ENCODE data around the gene CNGB1.

GRCh38 chr16:57984443-57985203, 13.7 kb upstream of the CNGB1 start:
- TF ChIP-seq, protein P1, sequence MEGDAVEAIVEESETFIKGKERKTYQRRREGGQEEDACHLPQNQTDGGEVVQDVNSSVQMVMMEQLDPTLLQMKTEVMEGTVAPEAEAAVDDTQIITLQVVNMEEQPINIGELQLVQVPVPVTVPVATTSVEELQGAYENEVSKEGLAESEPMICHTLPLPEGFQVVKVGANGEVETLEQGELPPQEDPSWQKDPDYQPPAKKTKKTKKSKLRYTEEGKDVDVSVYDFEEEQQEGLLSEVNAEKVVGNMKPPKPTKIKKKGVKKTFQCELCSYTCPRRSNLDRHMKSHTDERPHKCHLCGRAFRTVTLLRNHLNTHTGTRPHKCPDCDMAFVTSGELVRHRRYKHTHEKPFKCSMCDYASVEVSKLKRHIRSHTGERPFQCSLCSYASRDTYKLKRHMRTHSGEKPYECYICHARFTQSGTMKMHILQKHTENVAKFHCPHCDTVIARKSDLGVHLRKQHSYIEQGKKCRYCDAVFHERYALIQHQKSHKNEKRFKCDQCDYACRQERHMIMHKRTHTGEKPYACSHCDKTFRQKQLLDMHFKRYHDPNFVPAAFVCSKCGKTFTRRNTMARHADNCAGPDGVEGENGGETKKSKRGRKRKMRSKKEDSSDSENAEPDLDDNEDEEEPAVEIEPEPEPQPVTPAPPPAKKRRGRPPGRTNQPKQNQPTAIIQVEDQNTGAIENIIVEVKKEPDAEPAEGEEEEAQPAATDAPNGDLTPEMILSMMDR (IDR thresholded peaks at IDR 0.05 in 8 of 11, conservative IDR thresholded peaks at IDR 0.05 in 3 of 11): peak in 1 of 11 experiments; percentile 9
- peak; percentile 11 to 65 (median 42) for TF ChIP-seq POLR2AphosphoS5 (IDR thresholded peaks at IDR 0.05)
